ENCODE results near the gene NT5DC4.

- TF ChIP-seq, protein P1, sequence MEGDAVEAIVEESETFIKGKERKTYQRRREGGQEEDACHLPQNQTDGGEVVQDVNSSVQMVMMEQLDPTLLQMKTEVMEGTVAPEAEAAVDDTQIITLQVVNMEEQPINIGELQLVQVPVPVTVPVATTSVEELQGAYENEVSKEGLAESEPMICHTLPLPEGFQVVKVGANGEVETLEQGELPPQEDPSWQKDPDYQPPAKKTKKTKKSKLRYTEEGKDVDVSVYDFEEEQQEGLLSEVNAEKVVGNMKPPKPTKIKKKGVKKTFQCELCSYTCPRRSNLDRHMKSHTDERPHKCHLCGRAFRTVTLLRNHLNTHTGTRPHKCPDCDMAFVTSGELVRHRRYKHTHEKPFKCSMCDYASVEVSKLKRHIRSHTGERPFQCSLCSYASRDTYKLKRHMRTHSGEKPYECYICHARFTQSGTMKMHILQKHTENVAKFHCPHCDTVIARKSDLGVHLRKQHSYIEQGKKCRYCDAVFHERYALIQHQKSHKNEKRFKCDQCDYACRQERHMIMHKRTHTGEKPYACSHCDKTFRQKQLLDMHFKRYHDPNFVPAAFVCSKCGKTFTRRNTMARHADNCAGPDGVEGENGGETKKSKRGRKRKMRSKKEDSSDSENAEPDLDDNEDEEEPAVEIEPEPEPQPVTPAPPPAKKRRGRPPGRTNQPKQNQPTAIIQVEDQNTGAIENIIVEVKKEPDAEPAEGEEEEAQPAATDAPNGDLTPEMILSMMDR (IDR thresholded peaks at IDR 0.05): no peak
- TF ChIP-seq POLR2A (IDR thresholded peaks at IDR 0.05): no peak
These were observed 47.8 kb upstream of the NT5DC4 start for GRCh38 chr2:112673008-112673407.
